Measurements from ENCODE around the gene PIPOX.

- TF ChIP-seq CTCF (IDR thresholded peaks at IDR 0.05; ENCODE audit: extremely low read depth in 1 of 2, insufficient read depth in 1 of 2, low read depth in 1 of 2, low read length in 2 of 2) (no peak), EZH2 (IDR thresholded peaks at IDR 0.05; ENCODE audit: borderline replicate concordance, low read depth, low read length, severe bottlenecking) (no peak), POLR2A (IDR thresholded peaks at IDR 0.05; ENCODE audit: low read depth, low read length) (no peak), MAX (IDR thresholded peaks at IDR 0.05; ENCODE audit: insufficient read depth, insufficient read length) (no peak), POLR2AphosphoS5 (IDR thresholded peaks at IDR 0.05; ENCODE audit: insufficient read depth, low read depth, low read length) (no peak), GATA2 (IDR thresholded peaks at IDR 0.05; ENCODE audit: insufficient read depth, insufficient read length, low read depth, low read length) (no peak), JUN (IDR thresholded peaks at IDR 0.05; ENCODE audit: borderline replicate concordance, insufficient read depth, insufficient read length, low read depth) (no peak), MYC (IDR thresholded peaks at IDR 0.05; ENCODE audit: low read depth, low read length) (no peak)
Observed at GRCh38 chr17:29049541-29050145, 6.7 kb downstream of the PIPOX start.
